Measurements from ENCODE around the gene ADAMTS17. TPM values are rescaled to one million over a fixed set of nuclear protein-coding genes. Genes with fewer than 3 reads are reported as not detected.

The ADAMTS17 gene
- total RNA-seq, 1 experiment from 2014 or later: 7.7 TPM

GRCh38 chr15:99987701-99988100, 354.1 kb downstream of the ADAMTS17 start:
- H3K27me3 Mint-ChIP-seq (ENCODE audit: insufficient read depth, unreplicated experiment): no peaks in the 10 kb centered on the region
- ChIA-PET CTCF (interaction anchor here (0.5 kb wide), 1 partner anchor 10 kb away, joined by 3 read pairs; no protein-coding TSS in a partner anchor), POLR2A (interaction anchor here (0.5 to 1.1 kb wide), 3 partner anchors 11 to 120 kb away, joined by 3 to 5 read pairs (median 3); no protein-coding TSS in a partner anchor)

DNA sequence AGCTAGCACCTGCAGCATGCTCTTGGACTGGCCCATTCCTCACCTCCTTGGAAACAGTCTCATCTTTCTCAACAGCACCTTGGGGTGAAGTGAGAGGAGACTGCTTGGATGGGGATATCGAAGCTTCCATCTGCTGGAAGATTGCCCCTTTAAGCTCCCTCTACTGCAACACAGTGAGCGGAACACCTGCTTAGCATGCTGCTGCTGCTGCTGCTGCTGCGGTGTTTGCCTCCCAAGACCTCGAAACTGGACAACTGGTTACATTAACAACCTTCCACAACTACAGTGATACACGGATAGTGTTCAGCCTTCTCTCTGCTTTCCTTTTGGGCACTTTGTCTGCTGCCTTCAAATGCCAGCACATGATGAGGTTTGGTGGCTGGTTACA, 354.7 kb downstream of the ADAMTS17 start:
- Mint-ChIP-seq H3K27ac (ENCODE audit: low read depth, unreplicated experiment) (no peak overlapping the region), H3K36me3 (ENCODE audit: insufficient read depth, unreplicated experiment) (no peaks in the 10 kb centered on the region), H3K4me1 (ENCODE audit: insufficient read depth, unreplicated experiment) (peaks cover 8% of the 10 kb centered on the region), H3K4me3 (ENCODE audit: unreplicated experiment) (no peak overlapping the region), H3K27me3 (ENCODE audit: insufficient read depth, unreplicated experiment) (no peaks in the 10 kb centered on the region), H3K9me3 (ENCODE audit: unreplicated experiment) (no peaks in the 10 kb centered on the region)
- no peak for TF ChIP-seq CTCF (IDR thresholded peaks at IDR 0.05; ENCODE audit: unreplicated experiment)
- intact Hi-C loops (cut with micrococcal nuclease): no loop called here
- ChIA-PET POLR2A (interaction anchor here (0.6 to 1.1 kb wide), 3 partner anchors 12 to 1288 kb away, joined by 3 to 5 read pairs (median 3); no protein-coding TSS in a partner anchor), CTCF (no interaction called here)
- DNase-seq (ENCODE audit: unreplicated experiment): no peak
- no TSS peak for BruUV-seq (replicated peaks)

More at GRCh38 chr15:99987701-99988100, 354.1 kb downstream of the ADAMTS17 start:
- peaks cover 8% of the 10 kb centered on the region for H3K4me1 Mint-ChIP-seq (ENCODE audit: insufficient read depth, unreplicated experiment)
- no peak overlapping the region for H3K4me3 Mint-ChIP-seq (ENCODE audit: unreplicated experiment)
- TF ChIP-seq CTCF (IDR thresholded peaks at IDR 0.05; ENCODE audit: unreplicated experiment): no peak
- no peaks in the 10 kb centered on the region for H3K36me3 Mint-ChIP-seq (ENCODE audit: insufficient read depth, unreplicated experiment)
- H3K9me3 Mint-ChIP-seq (ENCODE audit: unreplicated experiment): no peaks in the 10 kb centered on the region
- no peak overlapping the region for H3K27ac Mint-ChIP-seq (ENCODE audit: low read depth, unreplicated experiment)
- intact Hi-C loops (cut with micrococcal nuclease): no loop called here
- no TSS peak for BruUV-seq (replicated peaks)
- no peak for DNase-seq (ENCODE audit: unreplicated experiment)

GRCh38 chr15:99986297-99987118, 355.3 kb downstream of the ADAMTS17 start:
- intact Hi-C loops (cut with micrococcal nuclease): no loop called here
- ChIA-PET POLR2A (interaction anchor here (0.7 to 1.1 kb wide), 2 partner anchors 12 to 1288 kb away, joined by 3 to 5 read pairs; no protein-coding TSS in a partner anchor), CTCF (no interaction called here)
- no TSS peak for BruUV-seq (replicated peaks)
- Mint-ChIP-seq H3K4me1 (ENCODE audit: insufficient read depth, unreplicated experiment) (peaks cover 8% of the 10 kb centered on the region), H3K27ac (ENCODE audit: low read depth, unreplicated experiment) (no peak overlapping the region), H3K9me3 (ENCODE audit: unreplicated experiment) (no peaks in the 10 kb centered on the region), H3K27me3 (ENCODE audit: insufficient read depth, unreplicated experiment) (no peaks in the 10 kb centered on the region), H3K36me3 (ENCODE audit: insufficient read depth, unreplicated experiment) (no peaks in the 10 kb centered on the region), H3K4me3 (ENCODE audit: unreplicated experiment) (no peak overlapping the region)
- no peak for TF ChIP-seq CTCF (IDR thresholded peaks at IDR 0.05; ENCODE audit: unreplicated experiment)
- DNase-seq (ENCODE audit: unreplicated experiment): no peak

DNA sequence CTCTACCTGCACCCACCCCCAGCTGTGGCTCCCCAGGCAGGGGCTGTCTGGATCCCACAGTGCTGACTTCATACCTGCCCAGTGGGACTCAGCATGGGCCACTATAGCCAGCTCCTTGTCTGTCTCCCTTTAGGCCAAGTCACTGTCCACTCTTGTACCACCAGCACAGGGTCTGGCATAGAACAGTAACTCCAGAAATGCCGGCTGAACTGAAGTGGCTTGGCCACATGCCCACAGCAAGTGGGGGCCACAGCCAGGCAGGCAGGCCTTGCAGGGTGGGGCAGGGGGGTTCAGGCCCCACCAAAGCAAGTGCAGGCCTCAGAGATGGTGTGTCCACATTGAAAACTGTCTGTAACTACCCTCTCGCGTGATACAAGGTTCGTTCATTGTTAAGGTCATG, 355.9 kb downstream of the ADAMTS17 start:
- BruUV-seq (replicated peaks): no TSS peak
- intact Hi-C loops (cut with micrococcal nuclease): no loop called here
- CTCF ChIA-PET: interaction anchor here (0.6 to 0.8 kb wide), 2 partner anchors 12 to 57 kb away, joined by 3 to 4 read pairs; no protein-coding TSS in a partner anchor

More for the DNA sequence above, 355.9 kb downstream of the ADAMTS17 start:
- no peak overlapping the region for H3K4me3 Mint-ChIP-seq (ENCODE audit: unreplicated experiment)
- H3K36me3 Mint-ChIP-seq (ENCODE audit: insufficient read depth, unreplicated experiment): no peaks in the 10 kb centered on the region
- H3K27me3 Mint-ChIP-seq (ENCODE audit: insufficient read depth, unreplicated experiment): no peaks in the 10 kb centered on the region
- H3K9me3 Mint-ChIP-seq (ENCODE audit: unreplicated experiment): no peaks in the 10 kb centered on the region
- POLR2A ChIA-PET: interaction anchor here (1.1 kb wide), 1 partner anchor 13 kb away, joined by 3 read pairs; no protein-coding TSS in a partner anchor
- TF ChIP-seq CTCF (IDR thresholded peaks at IDR 0.05; ENCODE audit: unreplicated experiment): no peak
- no peak for DNase-seq (ENCODE audit: unreplicated experiment)
- H3K4me1 Mint-ChIP-seq (ENCODE audit: insufficient read depth, unreplicated experiment): peaks cover 13% of the 10 kb centered on the region
- H3K27ac Mint-ChIP-seq (ENCODE audit: low read depth, unreplicated experiment): no peak overlapping the region

Measured in MCF 10A (cell line).